ENCODE measurements around the gene AKR7A2.
"Not testable (repeated sequence)": the region's sequence is repeated elsewhere in the genome, so short reads cannot be mapped to it uniquely, and the experiment has no call there.

The AKR7A2 gene

GRCh38 chr1:19307794-19308508, 4.0 kb downstream of the AKR7A2 start:
- no peak for DNase-seq
- no peaks in the 10 kb centered on the region for H3K27me3 ChIP-seq (replicated peaks; ENCODE audit: control insufficient read depth, insufficient read depth, low read length, poor library complexity, severe bottlenecking)
- H3K4me1 ChIP-seq (ENCODE audit: control insufficient read depth, insufficient read depth, low read length, poor library complexity, severe bottlenecking), result peaks cover 12% of the 10 kb centered on the region
- H3K9me3 ChIP-seq (ENCODE audit: control insufficient read depth, low read length), result no peaks in the 10 kb centered on the region
- no peak overlapping the region for H3K27ac ChIP-seq (ENCODE audit: insufficient read depth, low read length, poor library complexity, severe bottlenecking)
- H3K4me3 ChIP-seq (ENCODE audit: insufficient read depth, low read depth, low read length, poor library complexity, severe bottlenecking), result no peak overlapping the region
- peaks cover 34% of the 10 kb centered on the region for H3K36me3 ChIP-seq (ENCODE audit: control insufficient read depth, insufficient read depth, low read length)

- peaks cover 6% of the 10 kb centered on the region for H3K4me1 ChIP-seq (ENCODE audit: control insufficient read depth, insufficient read depth, low read length, poor library complexity, severe bottlenecking)
- H3K4me3 ChIP-seq (ENCODE audit: insufficient read depth, low read depth, low read length, poor library complexity, severe bottlenecking), result no peak overlapping the region
- H3K27ac ChIP-seq (ENCODE audit: insufficient read depth, low read length, poor library complexity, severe bottlenecking), result no peak overlapping the region
- DNase-seq, result no peak
- H3K9me3 ChIP-seq (ENCODE audit: control insufficient read depth, low read length), result no peaks in the 10 kb centered on the region
- no peaks in the 10 kb centered on the region for H3K27me3 ChIP-seq (replicated peaks; ENCODE audit: control insufficient read depth, insufficient read depth, low read length, poor library complexity, severe bottlenecking)
- peaks cover 34% of the 10 kb centered on the region for H3K36me3 ChIP-seq (ENCODE audit: control insufficient read depth, insufficient read depth, low read length)
Measured at GRCh38 chr1:19306941-19307340, 5.0 kb downstream of the AKR7A2 start.

GRCh38 chr1:19305880-19306279, 6.1 kb downstream of the AKR7A2 start:
- H3K36me3 ChIP-seq (ENCODE audit: control insufficient read depth, insufficient read depth, low read length), result peaks cover 34% of the 10 kb centered on the region
- no peak for DNase-seq
- H3K4me1 ChIP-seq (ENCODE audit: control insufficient read depth, insufficient read depth, low read length, poor library complexity, severe bottlenecking), result peaks cover under 1% of the 10 kb centered on the region
- H3K27ac ChIP-seq (ENCODE audit: insufficient read depth, low read length, poor library complexity, severe bottlenecking), result no peak overlapping the region
- no peaks in the 10 kb centered on the region for H3K9me3 ChIP-seq (ENCODE audit: control insufficient read depth, low read length)
- H3K4me3 ChIP-seq (ENCODE audit: insufficient read depth, low read depth, low read length, poor library complexity, severe bottlenecking), result no peak overlapping the region
- no peaks in the 10 kb centered on the region for H3K27me3 ChIP-seq (replicated peaks; ENCODE audit: control insufficient read depth, insufficient read depth, low read length, poor library complexity, severe bottlenecking)

GRCh38 chr1:19304081-19304480, 7.9 kb downstream of the AKR7A2 start:
- H3K9me3 ChIP-seq (ENCODE audit: control insufficient read depth, low read length); H3K27me3 ChIP-seq (replicated peaks; ENCODE audit: control insufficient read depth, insufficient read depth, low read length, poor library complexity, severe bottlenecking); H3K4me3 ChIP-seq (ENCODE audit: insufficient read depth, low read depth, low read length, poor library complexity, severe bottlenecking); DNase-seq; H3K4me1 ChIP-seq (ENCODE audit: control insufficient read depth, insufficient read depth, low read length, poor library complexity, severe bottlenecking); H3K27ac ChIP-seq (ENCODE audit: insufficient read depth, low read length, poor library complexity, severe bottlenecking): not testable (repeated sequence)
- H3K36me3 ChIP-seq (ENCODE audit: control insufficient read depth, insufficient read depth, low read length), result peaks cover 34% of the 10 kb centered on the region

GRCh38 chr1:19300211-19300610, 11.7 kb downstream of the AKR7A2 start:
- H3K4me3 ChIP-seq (ENCODE audit: insufficient read depth, low read depth, low read length, poor library complexity, severe bottlenecking), result no peak overlapping the region
- no peak for DNase-seq
- no peaks in the 10 kb centered on the region for H3K27me3 ChIP-seq (replicated peaks; ENCODE audit: control insufficient read depth, insufficient read depth, low read length, poor library complexity, severe bottlenecking)
- no peaks in the 10 kb centered on the region for H3K4me1 ChIP-seq (ENCODE audit: control insufficient read depth, insufficient read depth, low read length, poor library complexity, severe bottlenecking)
- no peak overlapping the region for H3K27ac ChIP-seq (ENCODE audit: insufficient read depth, low read length, poor library complexity, severe bottlenecking)
- peaks cover 16% of the 10 kb centered on the region for H3K36me3 ChIP-seq (ENCODE audit: control insufficient read depth, insufficient read depth, low read length)
- no peaks in the 10 kb centered on the region for H3K9me3 ChIP-seq (ENCODE audit: control insufficient read depth, low read length)

- no peaks in the 10 kb centered on the region for H3K4me1 ChIP-seq (ENCODE audit: control insufficient read depth, insufficient read depth, low read length, poor library complexity, severe bottlenecking)
- no peaks in the 10 kb centered on the region for H3K9me3 ChIP-seq (ENCODE audit: control insufficient read depth, low read length)
- no peak overlapping the region for H3K27ac ChIP-seq (ENCODE audit: insufficient read depth, low read length, poor library complexity, severe bottlenecking)
- no peaks in the 10 kb centered on the region for H3K27me3 ChIP-seq (replicated peaks; ENCODE audit: control insufficient read depth, insufficient read depth, low read length, poor library complexity, severe bottlenecking)
- H3K4me3 ChIP-seq (ENCODE audit: insufficient read depth, low read depth, low read length, poor library complexity, severe bottlenecking), result no peak overlapping the region
- H3K36me3 ChIP-seq (ENCODE audit: control insufficient read depth, insufficient read depth, low read length), result no peaks in the 10 kb centered on the region
- DNase-seq, result no peak
Measured at GRCh38 chr1:19294638-19295037, 17.3 kb downstream of the AKR7A2 start.

GRCh38 chr1:19289244-19289643, 22.7 kb downstream of the AKR7A2 start:
- Histone ChIP-seq H3K27ac (ENCODE audit: insufficient read depth, low read length, poor library complexity, severe bottlenecking) (no peak overlapping the region), H3K36me3 (ENCODE audit: control insufficient read depth, insufficient read depth, low read length) (no peaks in the 10 kb centered on the region), H3K27me3 (replicated peaks; ENCODE audit: control insufficient read depth, insufficient read depth, low read length, poor library complexity, severe bottlenecking) (no peaks in the 10 kb centered on the region), H3K9me3 (ENCODE audit: control insufficient read depth, low read length) (no peaks in the 10 kb centered on the region), H3K4me1 (ENCODE audit: control insufficient read depth, insufficient read depth, low read length, poor library complexity, severe bottlenecking) (peaks cover 4% of the 10 kb centered on the region), H3K4me3 (ENCODE audit: insufficient read depth, low read depth, low read length, poor library complexity, severe bottlenecking) (peak overlapping the region; percentile 52)
- no peak for DNase-seq

GRCh38 chr1:19288324-19289241, 23.4 kb downstream of the AKR7A2 start, which contains the start of gene AKR7A3:
AKR7A3 (minus strand) TSS chr1:19288770; CDS start chr1:19288709, 61 bp downstream.
- H3K27me3 ChIP-seq (replicated peaks; ENCODE audit: control insufficient read depth, insufficient read depth, low read length, poor library complexity, severe bottlenecking); H3K9me3 ChIP-seq (ENCODE audit: control insufficient read depth, low read length); H3K27ac ChIP-seq (ENCODE audit: insufficient read depth, low read length, poor library complexity, severe bottlenecking); H3K36me3 ChIP-seq (ENCODE audit: control insufficient read depth, insufficient read depth, low read length); H3K4me1 ChIP-seq (ENCODE audit: control insufficient read depth, insufficient read depth, low read length, poor library complexity, severe bottlenecking): not testable (repeated sequence)
- peak within 1 kb of the TSS; percentile 52 for H3K4me3 ChIP-seq (ENCODE audit: insufficient read depth, low read depth, low read length, poor library complexity, severe bottlenecking)
- DNase-seq, result peak; percentile 23 to 30 (median 29)

- no peaks in the 10 kb centered on the region for H3K36me3 ChIP-seq (ENCODE audit: control insufficient read depth, insufficient read depth, low read length)
- H3K9me3 ChIP-seq (ENCODE audit: control insufficient read depth, low read length), result no peaks in the 10 kb centered on the region
- peaks cover 4% of the 10 kb centered on the region for H3K4me1 ChIP-seq (ENCODE audit: control insufficient read depth, insufficient read depth, low read length, poor library complexity, severe bottlenecking)
- no peak overlapping the region for H3K4me3 ChIP-seq (ENCODE audit: insufficient read depth, low read depth, low read length, poor library complexity, severe bottlenecking)
- H3K27me3 ChIP-seq (replicated peaks; ENCODE audit: control insufficient read depth, insufficient read depth, low read length, poor library complexity, severe bottlenecking), result no peaks in the 10 kb centered on the region
- H3K27ac ChIP-seq (ENCODE audit: insufficient read depth, low read length, poor library complexity, severe bottlenecking), result no peak overlapping the region
- DNase-seq, result no peak
Measured at GRCh38 chr1:19287436-19288185, 24.3 kb downstream of the AKR7A2 start.
